HepG2 (cell line): ENCODE results near the gene SRD5A3. TPM values are rescaled to one million over a fixed set of nuclear protein-coding genes. Genes with fewer than 3 reads are reported as not detected.

Experiments used
- ATAC-seq: fragments of 200-7000 bp; cut with Tn5 transposase; 3 replicates; pipeline ENCODE4 v1.9.1; 2020; ENCODE audit warnings: mild to moderate bottlenecking, moderate library complexity
- BruUV-seq: library from RNA; stranded (reverse); fragments of 400-500 nt; replicated peaks from 2 replicates; lab custom pipeline; 2021; lab: Mats Ljungman, UMichigan
- CTCF ChIA-PET: fragments of 300-600 bp; formaldehyde crosslinking; extraction: SDS; loops from one replicate; lab custom pipeline; 2021; ENCODE audit warnings: low total read pairs, inconsistent platforms, low intra/inter-chr PET ratio; lab: Yijun Ruan, JAX
- POLR2A ChIA-PET: fragments of 350-600 bp; sonication (Branson Sonifier 250); formaldehyde crosslinking; loops from one replicate; lab custom pipeline; 2020; ENCODE audit warnings: antibody characterized with exemption, inconsistent platforms; lab: Yijun Ruan, JAX
- DNase-seq: peaks from one replicate; pipeline ENCODE4 v3.0.0-alpha.2; 2015; ENCODE audit warnings: low spot score
- FAIRE-seq: peaks from 3 replicates; lab custom pipeline; 2011; peaks lifted over from hg19 to GRCh38; lab: Jason Lieb, UNC
- H2AFZ ChIP-seq: one replicate; pipeline ENCODE4 v1.6.1; 2011; ENCODE audit warnings: low read length, inconsistent platforms
- H3K27ac ChIP-seq: fragments of 300-600 bp; 3 replicates; pipeline ENCODE4 v1.8.0; 2011; ENCODE audit warnings: mixed run types, mild to moderate bottlenecking, mixed read lengths, low read length, inconsistent platforms; ENCODE audit not compliant: insufficient read depth; ENCODE audit errors: extremely low read length
- H3K27me3 ChIP-seq, 2 experiments: fragments of 200-600 bp in 1 of 2; 2 replicates in 1 of 2; 3 replicates in 1 of 2; pipeline versions ENCODE4 v1.6.0 to v1.8.0; 2011; ENCODE audit warnings: low read length in 2 of 2, mild to moderate bottlenecking in 2 of 2, moderate library complexity in 2 of 2, inconsistent platforms in 1 of 2; ENCODE audit not compliant: insufficient read depth in 2 of 2, control insufficient read depth in 1 of 2
- H3K36me3 ChIP-seq, 2 experiments: fragments of 200-600 bp in 1 of 2; replicated peaks in 1 of 2; 2 replicates in 1 of 2; 3 replicates in 1 of 2; pipeline versions ENCODE4 v1.5.1 to v1.8.0; 2011; ENCODE audit warnings: low read length in 2 of 2, inconsistent platforms in 1 of 2; ENCODE audit not compliant: insufficient read depth in 2 of 2, control insufficient read depth in 1 of 2
- H3K4me1 ChIP-seq: 2 replicates; pipeline ENCODE4 v1.5.1; 2012; ENCODE audit warnings: low read length, inconsistent platforms; ENCODE audit not compliant: insufficient read depth
- H3K4me2 ChIP-seq: 2 replicates; pipeline ENCODE4 v1.6.0; 2011; ENCODE audit warnings: low read depth, low read length, inconsistent platforms
- H3K4me3 ChIP-seq, 3 experiments: fragments of 200-600 bp in 1 of 3; sonication (generic), shearing (Covaris generic) in 1 of 3; replicated peaks in 1 of 3; 2 replicates each; pipeline ENCODE4 v1.5.1; 2011 to 2016; ENCODE audit warnings: low read length in 3 of 3, inconsistent platforms in 2 of 3, low read depth in 2 of 3, mild to moderate bottlenecking in 2 of 3, control low read depth in 1 of 3, mixed read lengths in 1 of 3; ENCODE audit not compliant: insufficient read depth in 1 of 3
- H3K79me2 ChIP-seq: one replicate; pipeline ENCODE4 v1.6.1; 2011; ENCODE audit warnings: low read length, inconsistent platforms; ENCODE audit not compliant: insufficient read depth
- H3K9ac ChIP-seq: 2 replicates; pipeline ENCODE4 v1.6.0; 2011; ENCODE audit warnings: mild to moderate bottlenecking, low read depth, low read length, inconsistent platforms; ENCODE audit not compliant: insufficient read depth
- H3K9me3 ChIP-seq: 2 replicates; pipeline ENCODE4 v1.5.1; 2012; ENCODE audit warnings: mild to moderate bottlenecking, low read length
- H4K20me1 ChIP-seq: 2 replicates; pipeline ENCODE4 v1.6.0; 2011; ENCODE audit warnings: inconsistent platforms, mild to moderate bottlenecking, low read length, moderate library complexity; ENCODE audit not compliant: insufficient read depth
- ATF7 ChIP-seq, 2 experiments: fragments of 450-650 bp in 1 of 2; sonication (generic) in 1 of 2; formaldehyde crosslinking in 1 of 2; IDR thresholded peaks; 2 replicates each; pipeline versions ENCODE4 v1.4.0 to v1.6.1; 2016 to 2020; ENCODE audit warnings: antibody characterized with exemption in 1 of 2, mild to moderate bottlenecking in 1 of 2, missing genetic modification reagents in 1 of 2
- GATAD2A ChIP-seq: IDR thresholded peaks from 2 replicates; pipeline ENCODE4 v1.6.1; 2016
- MAFF ChIP-seq: IDR thresholded peaks from 2 replicates; pipeline ENCODE4 v1.6.1; 2011; ENCODE audit warnings: low read depth, low read length, improper control_type of control experiment
- MAFK ChIP-seq, 2 experiments: IDR thresholded peaks in 1 of 2; conservative IDR thresholded peaks in 1 of 2; 2 replicates each; pipeline ENCODE4 v1.6.1; 2011; ENCODE audit warnings: improper control_type of control experiment in 2 of 2, low read length in 2 of 2
- ZNF251 ChIP-seq: sonication (generic); formaldehyde crosslinking; IDR thresholded peaks from 2 replicates; pipeline ENCODE4 v1.9.0; 2021; ENCODE audit warnings: mild to moderate bottlenecking, missing genetic modification reagents
- ZNF260 ChIP-seq: sonication (generic); formaldehyde crosslinking; IDR thresholded peaks from 2 replicates; pipeline ENCODE4 v1.4.0; 2020; ENCODE audit warnings: missing genetic modification reagents, low read depth, mild to moderate bottlenecking, borderline replicate concordance
- ZNF691 ChIP-seq: sonication (generic); formaldehyde crosslinking; IDR thresholded peaks from 2 replicates; pipeline ENCODE4 v1.4.0; 2020; ENCODE audit warnings: missing genetic modification reagents, low read depth, mild to moderate bottlenecking, borderline replicate concordance
- ZNF703 ChIP-seq: sonication (generic); formaldehyde crosslinking; IDR thresholded peaks from 2 replicates; pipeline ENCODE4 v1.5.1; 2020; ENCODE audit warnings: missing genetic modification reagents, mild to moderate bottlenecking, moderate library complexity, borderline replicate concordance
- ZNF891 ChIP-seq: sonication (generic); formaldehyde crosslinking; IDR thresholded peaks from 2 replicates; pipeline ENCODE4 v1.5.0; 2020; ENCODE audit warnings: mild to moderate bottlenecking, missing genetic modification reagents
- ZSCAN29 ChIP-seq: sonication (generic); formaldehyde crosslinking; conservative IDR thresholded peaks from 2 replicates; pipeline ENCODE4 v1.4.0; 2020; ENCODE audit warnings: mild to moderate bottlenecking, missing genetic modification reagents
- WGBS: methylation state at CpG from one replicate; pipeline ENCODE4 v1.1.6; 2017; ENCODE audit warnings: low lambda C conversion rate; 5-methylcytosine and 5-hydroxymethylcytosine counted together
- in situ Hi-C: cut with HindIII; loops from 2 replicates; pipeline ENCODE4 v1.10.0; 2017; ENCODE audit warnings: low pct_unique_long_range_greater_than_20kb; ENCODE audit not compliant: extremely low pct_ligation_motif_present
- intact Hi-C: fragments of 100-400 bp; cut with micrococcal nuclease; formaldehyde crosslinking; loops from one replicate; pipeline ENCODE4 v1.10.0; 2022; ENCODE audit not compliant: unreplicated experiment
- polyA plus RNA-seq, 8 experiments: library from polyadenylated mRNA; depleted of rRNA in 3 of 8; stranded (reverse) in 7 of 8; unstranded in 1 of 8; fragments of >200 nt; fragmentation: Illumina TruSeq in 4 of 8; extraction: Trizol in 4 of 8; gene quantifications; 2 replicates each; pipeline versions ENCODE4 v1.2.1 to v1.2.3, GENCODE V29; 2011 to 2016; ENCODE audit warnings: low read depth in 4 of 8, missing spikeins in 1 of 8, mixed read lengths in 1 of 8; ENCODE audit not compliant: insufficient read depth in 1 of 8
- total RNA-seq, 5 experiments: library from RNA; depleted of rRNA; stranded (reverse); fragments of >200 nt; fragmentation: Illumina TruSeq; extraction: Trizol; gene quantifications; 2 replicates each; pipeline ENCODE4 v1.2.3, GENCODE V29; 2016; ENCODE audit warnings: low read depth in 1 of 5

Gene SRD5A3
- total and polyA plus RNA-seq, 2 of the 13 experiments (the other 11 are each of a cell fraction or from before 2014, with no cell fraction given), result 12.4 to 18.4 TPM

GRCh38 chr4:55382488-55383003 is 36.5 kb downstream of the SRD5A3 start:
- no peak overlapping the region for H3K27ac ChIP-seq
- H3K27me3 ChIP-seq, result no peaks in the 10 kb centered on the region
- no peak overlapping the region for H3K4me3 ChIP-seq
- intact Hi-C loops (no loop called here), in situ Hi-C loops (loop anchor here (25.0 kb wide), 1 partner anchor 480 kb away; the partner anchor contains the start of gene EXOC1)
- no peak overlapping the region for H3K4me2 ChIP-seq
- FAIRE-seq (no peak), DNase-seq (no peak), ATAC-seq (no peak)
- 60% methylated on average over 3 of the region's 3 CpGs for WGBS
- CTCF ChIA-PET, result no interaction called here
- no peaks in the 10 kb centered on the region for H3K36me3 ChIP-seq
- no peak overlapping the region for H2AFZ ChIP-seq
- no peaks in the 10 kb centered on the region for H4K20me1 ChIP-seq
- POLR2A ChIA-PET, result no interaction called here
- H3K4me1 ChIP-seq, result peaks cover 44% of the 10 kb centered on the region
- no TSS peak for BruUV-seq
- no peaks in the 10 kb centered on the region for H3K9me3 ChIP-seq
- H3K9ac ChIP-seq, result no peak overlapping the region
- TF ChIP-seq MAFF, result peak; percentile 11; the same call in 1 of the 2 replicates
- no peak for TF ChIP-seq ZNF703 (CRISPR knock-in tag)
- TF ChIP-seq MAFK (conservative IDR thresholded peaks at IDR 0.05 in 1 of 2, IDR thresholded peaks at IDR 0.05 in 1 of 2; ENCODE audit: low read length in 2 of 2), result 0 out of 4 replicates have a peak, but pooled peaks of 1 of the 2 experiments have one; percentile 35
- peak; percentile 73 for TF ChIP-seq ATF7 (IDR thresholded peaks at IDR 0.05)
- no peak for TF ChIP-seq ATF7 (CRISPR knock-in tag; IDR thresholded peaks at IDR 0.05)
- TF ChIP-seq, all 625 proteins: peak for 3
- H3K79me2 ChIP-seq, result no peaks in the 10 kb centered on the region

- ATAC-seq (peak; percentile 55), DNase-seq (peak; percentile 24), FAIRE-seq (no peak)
- ChIA-PET CTCF (no interaction called here), POLR2A (interaction anchor here (3.4 kb wide), 1 partner anchor 11 kb away, joined by 21 read pairs; the partner anchor contains the start of gene TMEM165)
- H3K27ac ChIP-seq, result no peak overlapping the region
- peak overlapping the region; percentile 42; the same call in 1 of the 2 replicates for H3K4me2 ChIP-seq
- H3K27me3 ChIP-seq, result no peaks in the 10 kb centered on the region
- in situ Hi-C loops, result loop anchor here (25.0 kb wide), 1 partner anchor 477 kb away; the partner anchor contains the start of gene EXOC1
- H4K20me1 ChIP-seq, result no peaks in the 10 kb centered on the region
- intact Hi-C loops, result no loop called here
- H3K4me1 ChIP-seq, result peaks cover 56% of the 10 kb centered on the region
- no peak overlapping the region for H3K4me3 ChIP-seq
- H3K79me2 ChIP-seq, result no peaks in the 10 kb centered on the region
- BruUV-seq, result no TSS peak
- WGBS, result 24% methylated on average over 3 of the region's 3 CpGs
- H2AFZ ChIP-seq, result no peak overlapping the region
- H3K9ac ChIP-seq, result no peak overlapping the region
- no peaks in the 10 kb centered on the region for H3K9me3 ChIP-seq
- H3K36me3 ChIP-seq, result no peaks in the 10 kb centered on the region
- TF ChIP-seq ZNF891 (CRISPR knock-in tag), result no peak
- TF ChIP-seq ZSCAN29 (CRISPR knock-in tag), result no peak
- no peak for TF ChIP-seq ZNF251 (CRISPR knock-in tag)
- TF ChIP-seq ZNF260 (CRISPR knock-in tag), result no peak
- no peak for TF ChIP-seq GATAD2A (CRISPR knock-in tag)
- TF ChIP-seq ZNF691 (CRISPR knock-in tag), result no peak
These were observed 39.2 kb downstream of the SRD5A3 start for GRCh38 chr4:55385201-55385649.
